ENCODE results near the gene SMAP1.
A peak's percentile ranks its signal among the peaks of the same experiment; 100 is the strongest.

SMAP1 gene

DNA sequence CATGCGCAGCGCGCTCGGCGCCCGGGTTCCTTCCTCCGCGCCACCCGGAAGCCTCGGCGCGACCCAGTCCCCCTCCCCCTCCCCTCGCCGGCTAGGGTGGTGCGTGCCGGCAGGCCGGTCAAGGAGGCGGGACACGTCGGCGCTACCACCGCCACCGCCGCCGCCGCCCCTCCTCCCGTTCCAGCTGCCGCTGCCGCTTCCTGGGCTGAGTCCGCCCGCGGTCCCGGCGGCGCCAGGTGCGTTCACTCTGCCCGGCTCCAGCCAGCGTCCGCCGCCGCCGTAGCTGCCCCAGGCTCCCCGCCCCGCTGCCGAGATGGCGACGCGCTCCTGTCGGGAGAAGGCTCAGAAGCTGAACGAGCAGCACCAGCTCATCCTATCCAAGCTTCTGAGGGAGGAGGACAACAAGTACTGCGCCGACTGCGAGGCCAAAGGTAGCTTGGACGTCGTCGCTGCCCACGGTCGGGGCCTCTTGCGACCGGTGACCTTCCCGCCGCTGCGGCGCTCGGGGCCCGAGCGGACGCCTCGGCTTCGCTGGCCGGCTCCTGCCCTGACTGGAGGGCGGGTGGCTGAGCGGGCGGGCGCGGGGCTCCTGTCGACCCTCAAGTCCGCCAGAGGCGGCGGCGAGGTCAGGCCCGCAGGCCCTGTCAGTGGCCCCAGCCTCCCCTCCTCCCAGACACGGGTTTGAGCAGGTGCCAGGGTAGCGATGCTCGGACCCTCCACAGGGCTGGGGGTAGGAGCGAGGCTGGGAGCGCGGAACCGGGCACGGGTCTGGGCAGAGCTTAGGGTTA is at the start of gene SMAP1:
SMAP1 (plus strand) TSS at position 173 of the 788 bp plus-strand sequence; CDS start at position 314, 141 bp downstream.
- H3K4me1 ChIP-seq: peaks cover 0 to 22% (median 2%) of the 10 kb centered on the region in 4 donors
- intact Hi-C loops (cut with DNase I; ENCODE audit: low total_unique reads): loop anchor here (5.0 kb wide), 1 partner anchor 256 kb away; the partner anchor contains the start of gene FAM135A
- peak within 1 kb of the TSS; percentile 96 for H3K27ac ChIP-seq

GRCh38 chr6:70620746-70621145 is 46.9 kb upstream of the SMAP1 start:
- no peaks in the 10 kb centered on the region for H3K27me3 ChIP-seq
- H3K27ac ChIP-seq: no peak overlapping the region
- H3K9me3 ChIP-seq: no peaks in the 10 kb centered on the region
- H3K4me3 ChIP-seq: no peak overlapping the region
- no peak for TF ChIP-seq CTCF (IDR thresholded peaks at IDR 0.05)
- H3K36me3 ChIP-seq: no peaks in the 10 kb centered on the region
- H3K4me1 ChIP-seq: no peaks in the 10 kb centered on the region
- no peak for DNase-seq
- intact Hi-C loops (cut with DNase I; ENCODE audit: low total_unique reads): no loop called here

More for the DNA sequence above, at the start of gene SMAP1:
- no peaks in the 10 kb centered on the region for H3K36me3 ChIP-seq
- H3K4me3 ChIP-seq: peak within 1 kb of the TSS; percentile 93 to 95
- peak; percentile 88 to 96 for DNase-seq
- H3K9me3 ChIP-seq: no peaks in the 10 kb centered on the region
- TF ChIP-seq CTCF (IDR thresholded peaks at IDR 0.05): no peak
- no peaks in the 10 kb centered on the region for H3K27me3 ChIP-seq

- TF ChIP-seq CTCF (IDR thresholded peaks at IDR 0.05): no peak
- no peak overlapping the region for H3K4me3 ChIP-seq
- intact Hi-C loops (cut with DNase I; ENCODE audit: low total_unique reads): no loop called here
- H3K9me3 ChIP-seq: no peaks in the 10 kb centered on the region
- DNase-seq: no peak
- no peaks in the 10 kb centered on the region for H3K36me3 ChIP-seq
- no peaks in the 10 kb centered on the region for H3K27me3 ChIP-seq
- no peaks in the 10 kb centered on the region for H3K4me1 ChIP-seq
- no peak overlapping the region for H3K27ac ChIP-seq
Measured at GRCh38 chr6:70622461-70622860, 45.2 kb upstream of the SMAP1 start.

- no peaks in the 10 kb centered on the region for H3K36me3 ChIP-seq
- H3K9me3 ChIP-seq: peaks cover 0 to 3% (median 0%) of the 10 kb centered on the region in 3 donors
- H3K4me3 ChIP-seq: no peak overlapping the region
- no peak overlapping the region for H3K27ac ChIP-seq
- DNase-seq: no peak
- no peak for TF ChIP-seq CTCF (IDR thresholded peaks at IDR 0.05)
- H3K4me1 ChIP-seq: no peaks in the 10 kb centered on the region
- intact Hi-C loops (cut with DNase I; ENCODE audit: low total_unique reads): no loop called here
- H3K27me3 ChIP-seq: no peaks in the 10 kb centered on the region
Measured at GRCh38 chr6:70625436-70625835, 42.2 kb upstream of the SMAP1 start.

- DNase-seq: no peak
- intact Hi-C loops (cut with DNase I; ENCODE audit: low total_unique reads): no loop called here
- no peak overlapping the region for H3K4me3 ChIP-seq
- H3K27ac ChIP-seq: no peak overlapping the region
- H3K4me1 ChIP-seq: no peaks in the 10 kb centered on the region
- H3K27me3 ChIP-seq: no peaks in the 10 kb centered on the region
- TF ChIP-seq CTCF (IDR thresholded peaks at IDR 0.05): no peak
- H3K36me3 ChIP-seq: no peaks in the 10 kb centered on the region
- H3K9me3 ChIP-seq: peaks cover 0 to 3% (median 0%) of the 10 kb centered on the region in 3 donors
Measured at GRCh38 chr6:70627500-70628254, 40.0 kb upstream of the SMAP1 start.
